PC-9 (cell line): ENCODE results near the gene RRP15. TPM values are rescaled to one million over a fixed set of nuclear protein-coding genes. Genes with fewer than 3 reads are reported as not detected.

Experiments used
- BruUV-seq: library from RNA; stranded (reverse); fragments of 400-500 nt; replicated peaks from 2 replicates; lab custom pipeline; 2021; lab: Mats Ljungman, UMichigan
- CTCF ChIA-PET: fragments of 300-600 bp; sonication (Branson Sonifier 250); formaldehyde crosslinking; loops from one replicate; lab custom pipeline; 2022; ENCODE audit warnings: antibody characterized with exemption; lab: Charles Lee
- POLR2A ChIA-PET: fragments of 300-600 bp; sonication (Branson Sonifier 250); formaldehyde crosslinking; loops from one replicate; lab custom pipeline; 2022; ENCODE audit warnings: antibody characterized with exemption; ENCODE audit not compliant: unreplicated experiment; lab: Charles Lee
- DNase-seq, 2 experiments: peaks; one replicate each; pipeline versions ENCODE4 v3.0.0 to v3.0.0-alpha.2; 2015 to 2022; ENCODE audit warnings: mixed read lengths in 1 of 2
- H2AFZ ChIP-seq: fragments of 200-600 bp; sonication (generic); 2 replicates; pipeline ENCODE4 v1.8.1; 2017; ENCODE audit warnings: antibody characterized with exemption
- H3F3A ChIP-seq: fragments of 200-600 bp; sonication (generic); 2 replicates; pipeline ENCODE4 v1.8.1; 2017; ENCODE audit warnings: antibody characterized with exemption, mild to moderate bottlenecking, low read depth; ENCODE audit not compliant: insufficient read depth
- H3K27ac ChIP-seq: fragments of 200-600 bp; sonication (generic); 2 replicates; pipeline ENCODE4 v1.6.1; 2016; ENCODE audit warnings: mixed run types
- H3K27me3 ChIP-seq: fragments of 200-600 bp; sonication (generic); 2 replicates; pipeline ENCODE4 v1.6.1; 2016; ENCODE audit warnings: low read depth, mixed run types; ENCODE audit not compliant: insufficient read depth
- H3K36me3 ChIP-seq: fragments of 200-600 bp; sonication (generic); 2 replicates; pipeline ENCODE4 v1.6.1; 2016; ENCODE audit warnings: low read depth, mixed run types
- H3K4me1 ChIP-seq: fragments of 200-600 bp; sonication (generic); replicated peaks from 2 replicates; pipeline ENCODE4 v1.6.1; 2016; ENCODE audit warnings: mixed run types; ENCODE audit not compliant: insufficient read depth
- H3K4me2 ChIP-seq: fragments of 200-600 bp; sonication (generic); 2 replicates; pipeline ENCODE4 v1.6.1; 2017; ENCODE audit warnings: mixed run types
- H3K4me3 ChIP-seq: fragments of 200-600 bp; sonication (generic); 2 replicates; pipeline ENCODE4 v1.6.1; 2016; ENCODE audit warnings: mixed run types
- H3K79me2 ChIP-seq: fragments of 200-600 bp; sonication (generic); 2 replicates; pipeline ENCODE4 v1.6.1; 2017; ENCODE audit warnings: low read depth, mixed run types
- H3K9me2 ChIP-seq: fragments of 200-600 bp; sonication (generic); 2 replicates; pipeline ENCODE4 v1.8.1; 2017; ENCODE audit warnings: mild to moderate bottlenecking; ENCODE audit not compliant: insufficient read depth
- H3K9me3 ChIP-seq: fragments of 200-600 bp; sonication (generic); 2 replicates; pipeline ENCODE4 v1.8.1; 2016; ENCODE audit warnings: low read depth; ENCODE audit not compliant: insufficient read depth
- H4K20me1 ChIP-seq: fragments of 200-600 bp; sonication (generic); 2 replicates; pipeline ENCODE4 v1.8.1; 2017; ENCODE audit not compliant: insufficient read depth
- EZH2 ChIP-seq: fragments of 200-600 bp; sonication (generic); IDR thresholded peaks from 2 replicates; pipeline ENCODE4 v1.8.0; 2017; ENCODE audit warnings: antibody characterized with exemption, low read depth
- intact Hi-C: fragments of 100-400 bp; cut with micrococcal nuclease; formaldehyde crosslinking; loops from one replicate; pipeline ENCODE4 v1.10.0; 2022; ENCODE audit not compliant: unreplicated experiment
- total RNA-seq: library from RNA; stranded (reverse); gene quantifications from 2 replicates; pipeline ENCODE4 v1.2.3, GENCODE V29; 2021
- TF ChIP-seq, protein P1 (sequence below): fragments of 200-600 bp; sonication (generic); conservative IDR thresholded peaks from 2 replicates; pipeline ENCODE4 v1.6.1; 2017; ENCODE audit warnings: mixed run types, antibody characterized with exemption, mild to moderate bottlenecking, moderate library complexity

The RRP15 gene
- total RNA-seq, 1 experiment from 2014 or later = 24.9 TPM

DNA sequence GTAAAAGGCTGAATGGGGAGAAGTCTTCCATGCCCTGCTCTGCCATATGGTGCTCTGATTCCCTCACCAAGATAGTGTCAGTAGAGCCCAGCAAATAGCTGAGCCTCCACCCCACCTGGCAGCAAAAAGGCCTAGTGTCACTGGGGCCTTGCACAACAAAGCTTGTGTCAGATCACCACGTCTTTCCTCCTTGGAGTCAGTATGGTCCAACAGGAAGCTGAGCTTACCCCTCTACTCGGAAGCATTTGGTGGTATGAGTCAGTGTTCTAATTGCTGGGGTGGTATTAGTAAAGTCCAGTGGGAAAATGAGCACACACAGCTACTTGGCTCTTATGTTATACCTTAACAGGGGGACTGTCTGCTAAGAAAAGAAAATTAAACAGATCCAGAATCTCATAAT is 18.7 kb upstream of the RRP15 start:
- H3K27me3 ChIP-seq = no peaks in the 10 kb centered on the region
- H3K4me2 ChIP-seq = no peak overlapping the region
- no peaks in the 10 kb centered on the region for H3K4me1 ChIP-seq
- POLR2A ChIA-PET = no interaction called here
- H3K79me2 ChIP-seq = no peaks in the 10 kb centered on the region
- no peak overlapping the region for H2AFZ ChIP-seq
- no peaks in the 10 kb centered on the region for H3F3A ChIP-seq
- H3K36me3 ChIP-seq = no peaks in the 10 kb centered on the region
- H3K9me2 ChIP-seq = no peaks in the 10 kb centered on the region
- intact Hi-C loops = no loop called here
- no peaks in the 10 kb centered on the region for H3K9me3 ChIP-seq
- no peak overlapping the region for H3K27ac ChIP-seq
- no TSS peak for BruUV-seq
- TF ChIP-seq, protein P1, sequence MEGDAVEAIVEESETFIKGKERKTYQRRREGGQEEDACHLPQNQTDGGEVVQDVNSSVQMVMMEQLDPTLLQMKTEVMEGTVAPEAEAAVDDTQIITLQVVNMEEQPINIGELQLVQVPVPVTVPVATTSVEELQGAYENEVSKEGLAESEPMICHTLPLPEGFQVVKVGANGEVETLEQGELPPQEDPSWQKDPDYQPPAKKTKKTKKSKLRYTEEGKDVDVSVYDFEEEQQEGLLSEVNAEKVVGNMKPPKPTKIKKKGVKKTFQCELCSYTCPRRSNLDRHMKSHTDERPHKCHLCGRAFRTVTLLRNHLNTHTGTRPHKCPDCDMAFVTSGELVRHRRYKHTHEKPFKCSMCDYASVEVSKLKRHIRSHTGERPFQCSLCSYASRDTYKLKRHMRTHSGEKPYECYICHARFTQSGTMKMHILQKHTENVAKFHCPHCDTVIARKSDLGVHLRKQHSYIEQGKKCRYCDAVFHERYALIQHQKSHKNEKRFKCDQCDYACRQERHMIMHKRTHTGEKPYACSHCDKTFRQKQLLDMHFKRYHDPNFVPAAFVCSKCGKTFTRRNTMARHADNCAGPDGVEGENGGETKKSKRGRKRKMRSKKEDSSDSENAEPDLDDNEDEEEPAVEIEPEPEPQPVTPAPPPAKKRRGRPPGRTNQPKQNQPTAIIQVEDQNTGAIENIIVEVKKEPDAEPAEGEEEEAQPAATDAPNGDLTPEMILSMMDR = no peak
- TF ChIP-seq EZH2 = no peak
- CTCF ChIA-PET = no interaction called here
- no peak overlapping the region for H3K4me3 ChIP-seq
- no peaks in the 10 kb centered on the region for H4K20me1 ChIP-seq
- no peak for DNase-seq

DNA sequence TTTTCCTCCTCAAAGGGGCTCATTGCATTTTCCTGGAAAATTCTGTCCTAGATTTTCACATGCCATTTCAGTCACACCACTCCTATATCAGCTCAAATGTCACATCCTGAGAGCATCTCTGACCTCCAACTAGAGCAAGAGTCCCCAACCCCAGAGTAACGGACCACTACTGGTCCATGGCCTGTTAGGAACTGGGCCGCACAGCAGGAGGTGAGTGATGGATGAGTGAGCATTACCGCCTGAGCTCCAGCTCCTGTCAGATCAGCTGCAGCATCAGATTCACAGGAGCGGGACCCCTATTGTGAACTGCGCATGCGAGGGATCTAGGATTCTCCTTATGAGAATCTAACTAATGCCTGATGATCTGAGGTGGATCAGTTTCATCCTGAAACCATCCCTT is 12.7 kb upstream of the RRP15 start:
- Histone ChIP-seq H3K27me3 (no peaks in the 10 kb centered on the region), H3K4me1 (no peaks in the 10 kb centered on the region), H3F3A (no peaks in the 10 kb centered on the region), H3K9me3 (no peaks in the 10 kb centered on the region), H3K79me2 (no peaks in the 10 kb centered on the region), H3K27ac (no peak overlapping the region), H3K4me3 (no peak overlapping the region), H3K36me3 (no peaks in the 10 kb centered on the region), H3K4me2 (no peak overlapping the region), H2AFZ (no peak overlapping the region), H4K20me1 (no peaks in the 10 kb centered on the region), H3K9me2 (no peaks in the 10 kb centered on the region)
- TF ChIP-seq, protein P1 = no peak
- no peak for TF ChIP-seq EZH2
- DNase-seq = no peak
- ChIA-PET POLR2A (no interaction called here), CTCF (no interaction called here)
- BruUV-seq = no TSS peak
- intact Hi-C loops = no loop called here

DNA sequence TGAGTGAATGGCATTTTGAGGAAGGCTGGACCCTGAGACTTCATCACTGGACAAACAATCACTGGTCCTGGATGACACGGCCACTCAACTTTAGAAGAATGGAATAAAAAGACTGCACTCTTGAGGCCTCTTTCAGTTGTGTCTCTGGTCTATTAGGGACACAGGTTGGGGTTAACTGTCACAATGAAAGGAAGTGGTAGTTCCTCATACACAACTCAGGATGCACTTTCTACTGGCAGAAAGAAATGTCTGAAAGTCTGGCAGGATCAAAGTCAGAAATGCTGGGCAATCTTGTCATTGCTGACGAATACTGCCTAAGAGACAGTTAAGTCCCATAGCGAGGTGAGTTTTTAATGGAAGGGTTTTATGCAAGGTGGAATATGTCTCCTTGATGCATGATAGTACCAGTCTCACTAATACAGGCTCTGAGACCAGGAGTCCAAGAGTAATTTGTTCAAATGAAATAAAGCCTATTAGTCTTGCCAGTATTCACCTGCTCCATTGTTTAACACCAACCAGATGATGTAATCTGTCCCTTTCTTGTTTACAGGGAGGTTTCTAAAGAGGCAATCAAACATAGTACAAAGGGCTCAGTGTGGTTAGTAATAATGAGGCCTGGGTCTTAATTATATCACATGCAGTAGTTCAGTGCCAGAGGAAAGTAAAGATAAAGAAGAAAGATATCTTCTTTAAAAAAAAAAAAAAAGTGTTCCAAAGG is 11.2 kb upstream of the RRP15 start:
- POLR2A ChIA-PET = no interaction called here
- no peaks in the 10 kb centered on the region for H3K4me1 ChIP-seq
- no peaks in the 10 kb centered on the region for H3K36me3 ChIP-seq
- no peaks in the 10 kb centered on the region for H3F3A ChIP-seq
- H3K27ac ChIP-seq = no peak overlapping the region
- H2AFZ ChIP-seq = no peak overlapping the region
- no peak overlapping the region for H3K4me3 ChIP-seq
- no peaks in the 10 kb centered on the region for H3K79me2 ChIP-seq
- no peak for DNase-seq
- CTCF ChIA-PET = no interaction called here
- H3K4me2 ChIP-seq = no peak overlapping the region
- no peaks in the 10 kb centered on the region for H3K9me2 ChIP-seq
- no peaks in the 10 kb centered on the region for H3K9me3 ChIP-seq
- no TSS peak for BruUV-seq
- H4K20me1 ChIP-seq = no peaks in the 10 kb centered on the region
- H3K27me3 ChIP-seq = no peaks in the 10 kb centered on the region
- TF ChIP-seq, protein P1 = no peak
- intact Hi-C loops = no loop called here
